Activated B cell treated with CpG ODN at 0.5 μM for 24 hours (primary cell): ENCODE data around the gene TFF2. TPM values are rescaled to one million over a fixed set of nuclear protein-coding genes. Genes with fewer than 3 reads are reported as not detected.

Experiments used
- ATAC-seq: fragments of 200-7000 bp; cut with Tn5 transposase; one replicate; pipeline ENCODE4 v1.10.0; 2021; ENCODE audit warnings: low read depth, mild to moderate bottlenecking, moderate library complexity
- CTCF ChIA-PET: fragments of 350-600 bp; sonication (Branson Sonifier 250); formaldehyde crosslinking; loops from one replicate; lab custom pipeline; 2021; ENCODE audit warnings: antibody characterized with exemption; lab: Charles Lee
- POLR2A ChIA-PET: fragments of 350-600 bp; sonication (Branson Sonifier 250); formaldehyde crosslinking; loops from one replicate; lab custom pipeline; 2021; ENCODE audit warnings: antibody characterized with exemption; lab: Charles Lee
- DNase-seq: peaks from one replicate; pipeline ENCODE4 v3.0.0; 2022
- H3K27ac Mint-ChIP-seq: one replicate; pipeline ENCODE4 v1.8.0; 2020; ENCODE audit warnings: mixed read lengths
- H3K27me3 Mint-ChIP-seq: one replicate; pipeline ENCODE4 v1.8.0; 2021; ENCODE audit warnings: mixed read lengths
- H3K36me3 Mint-ChIP-seq: one replicate; pipeline ENCODE4 v1.8.0; 2021; ENCODE audit warnings: low read depth, mixed read lengths
- H3K4me1 Mint-ChIP-seq: one replicate; pipeline ENCODE4 v1.8.0; 2021; ENCODE audit warnings: mixed read lengths
- H3K4me3 Mint-ChIP-seq: one replicate; pipeline ENCODE4 v1.8.0; 2020; ENCODE audit warnings: mild to moderate bottlenecking, mixed read lengths
- H3K9me3 Mint-ChIP-seq: one replicate; pipeline ENCODE4 v1.8.0; 2020; ENCODE audit warnings: mixed read lengths
- intact Hi-C: fragments of 100-400 bp; cut with micrococcal nuclease; formaldehyde crosslinking; loops from one replicate; pipeline ENCODE4 v1.15.1; 2024
- total RNA-seq: library from RNA; stranded (reverse); gene quantifications from 2 replicates; pipeline ENCODE4 v1.2.3, GENCODE V29; 2022
- TF ChIP-seq, protein P1 (sequence below): fragments of 200-600 bp; IDR thresholded peaks from one replicate; pipeline ENCODE4 v1.8.0; 2022; ENCODE audit warnings: antibody characterized with exemption, mild to moderate bottlenecking

The TFF2 gene
- total RNA-seq, 1 donor from 2014 or later: not detected

DNA sequence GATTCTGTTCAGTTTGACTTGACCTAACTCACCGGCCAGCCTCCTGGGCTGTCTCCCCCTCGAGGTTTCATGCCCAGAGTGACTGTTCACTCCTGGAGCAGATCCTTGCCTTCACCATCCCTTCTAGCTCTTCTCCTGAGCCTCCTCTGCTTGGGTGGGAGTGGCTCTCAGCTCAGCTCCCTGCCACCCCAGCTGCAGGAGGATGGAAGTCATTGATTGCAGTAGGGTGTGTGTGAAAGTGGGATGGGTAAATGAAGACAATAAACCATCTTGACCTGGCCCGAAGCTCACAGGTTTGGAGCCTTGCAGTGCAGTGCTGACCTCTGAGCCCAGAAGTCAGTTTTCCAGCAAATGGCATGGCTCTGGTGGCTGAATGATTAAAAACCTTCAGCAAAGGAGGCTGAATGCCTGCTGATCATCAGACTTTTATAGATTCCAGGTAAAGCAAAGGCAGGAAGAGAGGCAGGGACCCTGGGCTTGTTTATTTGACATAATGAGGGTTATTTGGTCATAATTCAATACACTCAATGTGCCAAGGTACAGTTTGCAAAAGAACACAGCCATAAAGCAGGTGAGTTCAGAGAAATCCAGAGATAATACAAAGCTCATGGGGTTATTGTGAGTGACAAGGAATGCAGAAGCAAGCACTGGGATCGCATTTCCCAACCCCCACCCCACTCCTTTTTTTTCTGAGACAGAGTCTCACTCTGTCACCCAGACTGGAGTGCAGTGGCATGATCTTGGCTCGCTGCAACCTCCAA is 18.1 kb downstream of the TFF2 start:
- Mint-ChIP-seq H3K36me3 (peaks cover 2% of the 10 kb centered on the region), H3K9me3 (peaks cover 21% of the 10 kb centered on the region), H3K4me1 (peaks cover 3% of the 10 kb centered on the region), H3K27me3 (peaks cover 22% of the 10 kb centered on the region), H3K27ac (no peak overlapping the region), H3K4me3 (no peak overlapping the region)
- CTCF ChIA-PET: no interaction called here
- no peak for DNase-seq
- TF ChIP-seq, protein P1, sequence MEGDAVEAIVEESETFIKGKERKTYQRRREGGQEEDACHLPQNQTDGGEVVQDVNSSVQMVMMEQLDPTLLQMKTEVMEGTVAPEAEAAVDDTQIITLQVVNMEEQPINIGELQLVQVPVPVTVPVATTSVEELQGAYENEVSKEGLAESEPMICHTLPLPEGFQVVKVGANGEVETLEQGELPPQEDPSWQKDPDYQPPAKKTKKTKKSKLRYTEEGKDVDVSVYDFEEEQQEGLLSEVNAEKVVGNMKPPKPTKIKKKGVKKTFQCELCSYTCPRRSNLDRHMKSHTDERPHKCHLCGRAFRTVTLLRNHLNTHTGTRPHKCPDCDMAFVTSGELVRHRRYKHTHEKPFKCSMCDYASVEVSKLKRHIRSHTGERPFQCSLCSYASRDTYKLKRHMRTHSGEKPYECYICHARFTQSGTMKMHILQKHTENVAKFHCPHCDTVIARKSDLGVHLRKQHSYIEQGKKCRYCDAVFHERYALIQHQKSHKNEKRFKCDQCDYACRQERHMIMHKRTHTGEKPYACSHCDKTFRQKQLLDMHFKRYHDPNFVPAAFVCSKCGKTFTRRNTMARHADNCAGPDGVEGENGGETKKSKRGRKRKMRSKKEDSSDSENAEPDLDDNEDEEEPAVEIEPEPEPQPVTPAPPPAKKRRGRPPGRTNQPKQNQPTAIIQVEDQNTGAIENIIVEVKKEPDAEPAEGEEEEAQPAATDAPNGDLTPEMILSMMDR: no peak
- intact Hi-C loops: loop anchor here (10.0 kb wide), 1 partner anchor 482 kb away; no protein-coding TSS in a partner anchor
- ATAC-seq: no peak
- POLR2A ChIA-PET: no interaction called here

DNA sequence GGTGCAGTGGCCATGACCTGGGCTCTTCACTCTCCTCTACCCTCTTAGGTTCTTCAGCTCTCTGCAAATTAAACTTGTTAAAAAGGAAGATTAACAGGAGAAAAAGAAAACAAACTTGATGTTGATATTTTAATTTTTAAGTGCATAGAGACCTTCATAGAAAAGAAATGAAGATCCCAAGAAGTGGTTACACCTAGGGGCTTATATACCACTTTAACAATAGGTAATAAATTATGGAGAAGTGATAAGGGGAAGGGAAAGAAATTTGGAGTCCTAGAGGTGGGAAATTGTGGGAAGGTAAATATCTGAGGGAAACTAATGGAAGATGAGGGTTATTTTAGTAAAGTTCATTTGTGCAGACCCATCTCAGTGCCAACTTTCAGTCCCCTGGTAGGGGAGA is 19.1 kb downstream of the TFF2 start:
- Mint-ChIP-seq H3K27me3 (peaks cover 14% of the 10 kb centered on the region), H3K27ac (no peak overlapping the region), H3K36me3 (peaks cover 2% of the 10 kb centered on the region), H3K4me1 (no peaks in the 10 kb centered on the region), H3K4me3 (no peak overlapping the region), H3K9me3 (peaks cover 21% of the 10 kb centered on the region)
- ChIA-PET CTCF (no interaction called here), POLR2A (no interaction called here)
- TF ChIP-seq, protein P1: no peak
- ATAC-seq (no peak), DNase-seq (no peak)
- intact Hi-C loops: loop anchor here (10.0 kb wide), 1 partner anchor 483 kb away; no protein-coding TSS in a partner anchor

DNA sequence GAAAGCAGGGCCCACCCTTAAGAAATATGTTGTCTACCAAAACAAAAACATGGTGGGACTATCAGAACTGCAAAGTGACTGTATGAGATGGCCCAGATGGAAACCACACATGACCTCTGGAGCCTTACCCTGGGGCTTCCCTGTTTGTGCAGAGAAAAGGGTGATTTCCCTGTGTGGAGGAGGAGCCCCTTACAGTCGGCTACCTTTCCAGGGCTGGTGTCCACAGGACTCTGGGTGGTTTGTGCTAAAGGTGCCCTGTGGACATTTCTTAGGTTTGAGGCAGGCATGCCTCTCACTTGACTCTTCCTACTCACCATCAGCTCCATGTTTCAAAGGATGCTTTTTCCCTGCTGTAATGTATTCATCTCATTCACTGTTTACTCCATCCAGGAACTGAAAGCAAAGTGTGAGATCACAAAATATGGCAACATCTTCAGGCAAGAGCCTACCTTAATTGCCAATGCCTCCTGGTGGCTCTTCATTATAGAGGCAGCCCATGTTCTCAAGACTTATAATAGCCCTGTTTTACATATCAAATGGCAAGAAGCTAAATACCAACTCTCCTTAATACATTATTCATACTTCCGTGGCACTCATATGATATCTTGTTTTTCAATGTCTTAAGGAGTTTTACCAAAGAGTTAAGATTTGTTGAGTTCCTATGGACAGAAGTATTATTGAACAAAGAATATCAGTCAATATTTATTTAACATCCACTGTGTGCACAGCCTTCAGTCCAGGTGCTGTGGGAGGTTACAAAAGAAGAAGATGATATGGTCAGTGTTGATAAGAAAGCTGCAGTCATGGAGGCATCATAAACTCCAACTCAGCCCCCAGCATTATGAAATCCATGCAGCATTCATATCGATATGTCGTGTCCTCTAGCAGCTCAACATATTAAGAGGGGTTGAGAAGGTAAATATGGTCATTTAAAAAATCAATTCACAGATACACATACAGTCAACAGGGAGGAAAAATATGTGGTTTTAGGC is 20.1 kb downstream of the TFF2 start:
- no peak for ATAC-seq
- DNase-seq: no peak
- intact Hi-C loops: loop anchor here (10.0 kb wide), 1 partner anchor 484 kb away; no protein-coding TSS in a partner anchor
- ChIA-PET CTCF (interaction anchor here (0.9 kb wide), 1 partner anchor 20 kb away, joined by 3 read pairs; no protein-coding TSS in a partner anchor), POLR2A (no interaction called here)
- Mint-ChIP-seq H3K9me3 (peaks cover 21% of the 10 kb centered on the region), H3K27ac (no peak overlapping the region), H3K4me3 (no peak overlapping the region), H3K4me1 (no peaks in the 10 kb centered on the region), H3K27me3 (peaks cover 14% of the 10 kb centered on the region), H3K36me3 (peaks cover 2% of the 10 kb centered on the region)
- TF ChIP-seq, protein P1: no peak

DNA sequence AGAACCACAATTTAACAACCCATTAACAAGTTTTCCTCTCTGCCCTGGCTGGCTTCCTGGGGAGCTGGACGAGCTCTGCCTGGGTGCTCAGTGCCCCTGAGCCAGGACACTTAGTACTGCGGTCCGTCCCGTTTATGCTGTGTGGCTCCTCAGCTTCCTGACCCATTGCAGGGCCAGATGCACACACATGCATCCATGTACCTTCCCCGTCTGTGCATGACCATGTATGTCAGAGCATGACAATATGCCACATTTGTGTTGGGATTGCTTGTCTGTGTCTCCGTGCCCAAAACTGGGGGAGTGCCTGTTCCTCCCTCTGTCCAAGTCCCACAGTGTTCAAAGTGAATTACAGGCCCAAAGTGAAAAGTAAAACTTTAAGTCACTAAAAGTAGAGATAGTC is 25.9 kb downstream of the TFF2 start:
- ChIA-PET CTCF (interaction anchor here (1.1 kb wide), 1 partner anchor 15 kb away, joined by 3 read pairs; no protein-coding TSS in a partner anchor), POLR2A (no interaction called here)
- intact Hi-C loops: no loop called here
- Mint-ChIP-seq H3K36me3 (no peaks in the 10 kb centered on the region), H3K27me3 (peaks cover 19% of the 10 kb centered on the region), H3K4me3 (no peak overlapping the region), H3K9me3 (no peaks in the 10 kb centered on the region), H3K27ac (no peak overlapping the region), H3K4me1 (peaks cover 2% of the 10 kb centered on the region)
- TF ChIP-seq, protein P1: no peak
- ATAC-seq (no peak), DNase-seq (no peak)
